Ovary (tissue), 9 donors: ENCODE measurements around the gene KCNQ5. TPM values are rescaled to one million over a fixed set of nuclear protein-coding genes. Genes with fewer than 3 reads are reported as not detected.

Experiments used
- DNase-seq, 5 donors: peaks; one replicate each; pipeline ENCODE4 v3.0.0-alpha.2; 2019 to 2020
- H3K27ac ChIP-seq, 2 donors: fragments of 200-600 bp; one replicate each; pipeline versions ENCODE4 v1.5.1 to v1.8.0; 2019 to 2022
- H3K27me3 ChIP-seq: fragments of 200-600 bp; one replicate; pipeline ENCODE4 v1.8.0; 2022
- H3K36me3 ChIP-seq: fragments of 200-600 bp; sonication (generic); one replicate; pipeline ENCODE4 v1.5.1; 2019
- H3K4me1 ChIP-seq: one replicate; pipeline ENCODE4 v1.8.1; 2013; ENCODE audit warnings: mild to moderate bottlenecking, moderate library complexity; ENCODE audit not compliant: insufficient read depth
- H3K4me3 ChIP-seq: fragments of 200-600 bp; sonication (generic); one replicate; pipeline ENCODE4 v1.5.1; 2017
- H3K9me3 ChIP-seq, 2 donors: fragments of 200-600 bp in 1 of 2; sonication (generic) in 1 of 2; one replicate each; pipeline versions ENCODE4 v1.5.1 to v1.8.1; 2013 to 2019; ENCODE audit warnings: mild to moderate bottlenecking in 1 of 2, moderate library complexity in 1 of 2
- CTCF ChIP-seq, 3 donors: fragments of 450-650 bp in 2 of 3; fragments of 200-600 bp in 1 of 3; IDR thresholded peaks; one replicate each; pipeline versions ENCODE4 v1.5.1 to v1.8.0; 2016 to 2022; ENCODE audit warnings: antibody characterized with exemption in 3 of 3, mild to moderate bottlenecking in 1 of 3
- EP300 ChIP-seq: sonication (generic); formaldehyde crosslinking; IDR thresholded peaks from one replicate; pipeline ENCODE4 v1.6.1; 2017; ENCODE audit warnings: antibody characterized with exemption
- POLR2A ChIP-seq: fragments of 450-650 bp; IDR thresholded peaks from one replicate; pipeline ENCODE4 v1.6.1; 2017; ENCODE audit warnings: antibody characterized with exemption, mild to moderate bottlenecking, moderate library complexity
- WGBS, 3 donors: extraction: QIAGEN DNeasy Blood & Tissue Kit in 1 of 3; methylation state at CpG; one replicate each; pipeline versions ENCODE4 v1.1.5 to v1.1.7; 2013 to 2017; 5-methylcytosine and 5-hydroxymethylcytosine counted together
- intact Hi-C, 4 donors: fragments of 100-400 bp; cut with DNase I; formaldehyde crosslinking; loops; one replicate each; pipeline versions ENCODE4 v1.11.0 to v1.15.1; 2022 to 2023
- polyA plus RNA-seq, 2 donors: library from polyadenylated mRNA; stranded (reverse); fragments of 200-250 nt in 1 of 2; fragments of 350-450 nt in 1 of 2; fragmentation: Illumina TruSeq in 1 of 2; extraction: RNeasy Lipid Tissue Mini Kit (QIAGEN cat#74804) in 1 of 2; gene quantifications; one replicate each; pipeline ENCODE4 v1.2.3, GENCODE V29; 2013 to 2014
- total RNA-seq, 7 donors: library from RNA; depleted of rRNA in 2 of 7; stranded (reverse); fragments of >200 nt in 2 of 7; fragmentation: NEBNext Ultra II Directional in 3 of 7; extraction: Animal tissue kit (Norgen Biotek cat#: 25700) in 3 of 7; gene quantifications; one replicate each; pipeline versions ENCODE4 v1.1.0 to v1.2.4, GENCODE V29; 2016 to 2023
- donor health status: DM: no; HTN: no; CAD: no; lungs with moderate emphysema.
- donor health status: DM: no; HTN: no; CAD: no.
- donor health status: Bipolar disorder and iron deficiency.
- donor health status: DM: yes; HTN: yes; CAD: no.
- donor health status: DM: no; HTN: no; CAD: no.
- donor health status: DM: yes; HTN: yes; CAD: no.

KCNQ5 gene
- total and polyA plus RNA-seq, 9 donors: 0.02 to 0.80 (median 0.15) TPM; not detected in 2

- intact Hi-C loops: no loop called here
- no peaks in the 10 kb centered on the region for H3K9me3 ChIP-seq
- H3K36me3 ChIP-seq: no peaks in the 10 kb centered on the region
- no peaks in the 10 kb centered on the region for H3K27me3 ChIP-seq
- WGBS, 3 donors: 94 to 96% (median 95%) methylated on average over 3 of the region's 3 CpGs
- DNase-seq: no peak
- H3K4me1 ChIP-seq: no peaks in the 10 kb centered on the region
- no peak overlapping the region for H3K27ac ChIP-seq
- no peak overlapping the region for H3K4me3 ChIP-seq
- TF ChIP-seq EP300 (no peak), POLR2A (no peak), CTCF (IDR thresholded peaks at IDR 0.05) (no peak)
These were observed 61.9 kb downstream of the KCNQ5 start for GRCh38 chr6:72683797-72684196.

DNA sequence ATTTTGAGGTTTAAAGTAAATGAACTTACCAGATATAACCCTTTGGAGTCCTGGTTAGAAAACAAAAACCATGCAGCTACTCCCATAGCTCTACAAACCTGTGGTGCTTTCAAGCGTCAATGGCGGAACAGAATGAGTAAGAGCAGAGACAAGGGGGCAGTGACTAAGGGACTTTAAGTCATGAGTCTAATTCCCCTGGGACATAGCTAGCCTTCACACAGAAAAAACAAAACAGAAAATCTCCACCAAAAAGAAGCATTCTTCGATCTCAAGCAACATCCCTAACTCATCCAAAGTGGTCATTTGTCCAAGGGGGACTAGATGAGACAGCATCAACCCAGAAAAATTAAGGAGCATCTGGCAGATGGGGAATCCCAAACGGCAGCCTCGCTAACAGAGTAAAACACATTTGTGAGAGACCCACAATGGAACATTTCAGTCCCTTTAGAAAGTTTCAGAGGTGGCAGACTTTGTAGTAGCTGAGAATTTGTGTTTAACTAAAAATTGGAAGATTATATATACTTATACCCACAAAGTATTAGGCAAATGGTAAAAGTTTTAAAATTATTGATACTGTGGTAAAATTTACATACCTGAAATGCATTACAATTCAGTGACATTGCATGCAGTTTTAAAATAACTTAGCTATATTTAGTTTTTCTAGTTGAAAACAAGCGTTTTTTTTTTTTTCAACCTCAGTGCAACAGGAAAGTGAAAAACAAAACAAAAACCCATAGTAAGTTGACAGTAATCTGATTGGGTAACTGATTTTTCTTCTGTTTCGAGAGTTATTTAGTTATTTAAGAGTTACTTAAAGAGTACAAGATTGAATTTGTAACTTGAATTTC is 67.5 kb downstream of the KCNQ5 start:
- Histone ChIP-seq H3K4me3 (no peak overlapping the region), H3K36me3 (no peaks in the 10 kb centered on the region), H3K27ac (no peak overlapping the region), H3K4me1 (no peaks in the 10 kb centered on the region), H3K27me3 (no peaks in the 10 kb centered on the region), H3K9me3 (no peaks in the 10 kb centered on the region)
- no peak for TF ChIP-seq POLR2A
- no peak for TF ChIP-seq CTCF (IDR thresholded peaks at IDR 0.05)
- TF ChIP-seq EP300: no peak
- DNase-seq: no peak
- intact Hi-C loops: no loop called here
- 68 to 81% (median 71%) methylated on average over 7 of the region's 7 CpGs for WGBS, 3 donors

GRCh38 chr6:72691249-72691648 is 69.4 kb downstream of the KCNQ5 start:
- Histone ChIP-seq H3K4me3 (no peak overlapping the region), H3K36me3 (no peaks in the 10 kb centered on the region), H3K27me3 (no peaks in the 10 kb centered on the region), H3K27ac (no peak overlapping the region), H3K4me1 (no peaks in the 10 kb centered on the region), H3K9me3 (no peaks in the 10 kb centered on the region)
- WGBS, 3 donors: 65 to 77% (median 67%) methylated on average over 6 of the region's 6 CpGs
- DNase-seq: no peak
- TF ChIP-seq POLR2A (no peak), CTCF (IDR thresholded peaks at IDR 0.05) (no peak), EP300 (no peak)
- intact Hi-C loops: no loop called here

GRCh38 chr6:72696055-72696454 is 74.2 kb downstream of the KCNQ5 start:
- H3K9me3 ChIP-seq: no peaks in the 10 kb centered on the region
- H3K27ac ChIP-seq: no peak overlapping the region
- intact Hi-C loops: no loop called here
- TF ChIP-seq POLR2A (no peak), CTCF (IDR thresholded peaks at IDR 0.05) (no peak), EP300 (no peak)
- no peaks in the 10 kb centered on the region for H3K4me1 ChIP-seq
- no peaks in the 10 kb centered on the region for H3K36me3 ChIP-seq
- H3K27me3 ChIP-seq: no peaks in the 10 kb centered on the region
- 89 to 92% (median 91%) methylated on average over 3 of the region's 3 CpGs for WGBS, 3 donors
- DNase-seq: no peak
- H3K4me3 ChIP-seq: no peak overlapping the region
